Naive thymus-derived CD4-positive, alpha-beta T cell (primary cell): ENCODE data around the gene ARHGAP1. TPM values are rescaled to one million over a fixed set of nuclear protein-coding genes. Genes with fewer than 3 reads are reported as not detected.
A peak's percentile ranks its signal among the peaks of the same experiment; 100 is the strongest.

ENCODE experiments used
- ATAC-seq: fragments of 150-1000 bp; cut with Tn5 transposase; 2 replicates; pipeline ENCODE4 v1.10.0; 2021; ENCODE audit warnings: mild to moderate bottlenecking, moderate library complexity
- CTCF ChIA-PET: fragments of 350-600 bp; sonication (Branson Sonifier 250); formaldehyde crosslinking; loops from one replicate; lab custom pipeline; 2021; ENCODE audit warnings: antibody characterized with exemption; lab: Charles Lee
- POLR2A ChIA-PET: fragments of 350-600 bp; sonication (Branson Sonifier 250); formaldehyde crosslinking; loops from one replicate; lab custom pipeline; 2021; ENCODE audit warnings: antibody characterized with exemption, inconsistent platforms; lab: Charles Lee
- DNase-seq, 9 donors: peaks; one replicate each; pipeline versions ENCODE4 v3.0.0 to v3.0.0-alpha.2; 2020 to 2022; ENCODE audit warnings: mixed read lengths in 1 of 9
- H3K27ac ChIP-seq: one replicate; pipeline ENCODE4 v1.7.0; 2013; ENCODE audit warnings: mild to moderate bottlenecking, low read depth, low read length, moderate library complexity
- H3K27me3 ChIP-seq, 2 donors: one replicate each; pipeline ENCODE4 v1.7.0; 2013; ENCODE audit warnings: low read length in 2 of 2, mild to moderate bottlenecking in 2 of 2, moderate library complexity in 2 of 2; ENCODE audit not compliant: control insufficient read depth in 2 of 2, insufficient read depth in 2 of 2
- H3K36me3 ChIP-seq, 3 experiments: 1 replicate in 2 of 3; 2 replicates in 1 of 3; pipeline ENCODE4 v1.7.0; 2013; ENCODE audit warnings: low read length in 3 of 3, mild to moderate bottlenecking in 3 of 3, moderate library complexity in 1 of 3; ENCODE audit not compliant: insufficient read depth in 3 of 3, control insufficient read depth in 2 of 3
- H3K4me1 ChIP-seq, 2 donors: one replicate each; pipeline ENCODE4 v1.7.0; 2013; ENCODE audit warnings: low read length in 2 of 2, mild to moderate bottlenecking in 2 of 2, moderate library complexity in 1 of 2; ENCODE audit not compliant: control insufficient read depth in 2 of 2, insufficient read depth in 2 of 2
- H3K4me3 ChIP-seq: 2 replicates; pipeline ENCODE4 v1.7.0; 2013; ENCODE audit warnings: mild to moderate bottlenecking, low read length
- H3K9me3 ChIP-seq, 3 experiments: 1 replicate in 2 of 3; 2 replicates in 1 of 3; pipeline ENCODE4 v1.7.0; 2013; ENCODE audit warnings: low read length in 3 of 3; ENCODE audit not compliant: control insufficient read depth in 2 of 3
- H3K27ac Mint-ChIP-seq, 9 donors: one replicate each; pipeline ENCODE4 v1.8.0; 2020 to 2022; ENCODE audit warnings: mixed read lengths in 9 of 9, mild to moderate bottlenecking in 8 of 9, moderate library complexity in 5 of 9, inconsistent platforms in 2 of 9
- H3K27me3 Mint-ChIP-seq, 5 donors: one replicate each; pipeline ENCODE4 v1.8.0; 2021 to 2022; ENCODE audit warnings: mixed read lengths in 5 of 5, mild to moderate bottlenecking in 1 of 5
- H3K36me3 Mint-ChIP-seq, 5 donors: one replicate each; pipeline ENCODE4 v1.8.0; 2020 to 2022; ENCODE audit warnings: mixed read lengths in 5 of 5, mild to moderate bottlenecking in 3 of 5, inconsistent platforms in 1 of 5
- H3K4me1 Mint-ChIP-seq, 7 donors: one replicate each; pipeline ENCODE4 v1.8.0; 2020 to 2022; ENCODE audit warnings: mixed read lengths in 7 of 7, mild to moderate bottlenecking in 3 of 7, inconsistent platforms in 1 of 7
- H3K4me3 Mint-ChIP-seq, 10 donors: one replicate each; pipeline ENCODE4 v1.8.0; 2020 to 2022; ENCODE audit warnings: mild to moderate bottlenecking in 10 of 10, mixed read lengths in 10 of 10, moderate library complexity in 6 of 10, inconsistent platforms in 2 of 10
- H3K9me3 Mint-ChIP-seq, 11 donors: one replicate each; pipeline ENCODE4 v1.8.0; 2020 to 2022; ENCODE audit warnings: mixed read lengths in 11 of 11, mild to moderate bottlenecking in 4 of 11, inconsistent platforms in 1 of 11, moderate library complexity in 1 of 11
- intact Hi-C, 2 donors: fragments of 100-400 bp; cut with micrococcal nuclease; formaldehyde crosslinking; loops; one replicate each; pipeline ENCODE4 v1.15.1; 2023
- polyA plus RNA-seq, 2 donors: library from polyadenylated mRNA; unstranded; fragments of 300-500 nt; fragmentation: Illumina TruSeq; gene quantifications; one replicate each; pipeline ENCODE4 v1.2.3, GENCODE V29; 2021
- total RNA-seq, 6 experiments: library from RNA in 5 of 6; stranded (reverse) in 5 of 6; gene quantifications; 1 replicate in 5 of 6; 2 replicates in 1 of 6; pipeline ENCODE4 v1.2.3 and lab custom pipeline; 2021 to 2026

ARHGAP1 gene
- total and polyA plus RNA-seq, 7 experiments from 2014 or later = 44.2 to 82.5 (median 64.6) TPM

- no peak overlapping the region for H3K27ac ChIP-seq
- Mint-ChIP-seq H3K27me3 (no peaks in the 10 kb centered on the region), H3K36me3 (peaks cover 13 to 52% (median 27%) of the 10 kb centered on the region in 5 donors), H3K27ac (peak overlapping the region in 3 of 9 donors; percentile 22 to 42 (median 34)), H3K4me3 (peak overlapping the region in 2 of 10 donors; percentile 18 to 37), H3K4me1 (peaks cover 12 to 47% (median 33%) of the 10 kb centered on the region in 7 donors), H3K9me3 (peaks cover 0 to 7% (median 2%) of the 10 kb centered on the region in 11 donors)
- ATAC-seq = no peak
- no peak for DNase-seq
- intact Hi-C loops = no loop called here
- H3K4me3 ChIP-seq = no peak overlapping the region
- no peaks in the 10 kb centered on the region for H3K27me3 ChIP-seq
- POLR2A ChIA-PET = no interaction called here
- CTCF ChIA-PET = no interaction called here
- peaks cover 0 to 49% (median 3%) of the 10 kb centered on the region in 3 experiments for H3K36me3 ChIP-seq
- H3K9me3 ChIP-seq = no peaks in the 10 kb centered on the region
- peaks cover 0 to 2% of the 10 kb centered on the region in 2 donors for H3K4me1 ChIP-seq
Observed at GRCh38 chr11:46639197-46639839, 61.1 kb downstream of the ARHGAP1 start.

GRCh38 chr11:46637546-46637945, 62.9 kb downstream of the ARHGAP1 start:
- Histone ChIP-seq H3K9me3 (no peaks in the 10 kb centered on the region), H3K27me3 (no peaks in the 10 kb centered on the region), H3K36me3 (peaks cover 0 to 33% (median 3%) of the 10 kb centered on the region in 3 experiments), H3K27ac (no peak overlapping the region), H3K4me1 (peaks cover 0 to 2% of the 10 kb centered on the region in 2 donors), H3K4me3 (no peak overlapping the region)
- DNase-seq = no peak
- ChIA-PET POLR2A (no interaction called here), CTCF (no interaction called here)
- ATAC-seq = no peak
- no peak overlapping the region for H3K27ac Mint-ChIP-seq
- no peaks in the 10 kb centered on the region for H3K27me3 Mint-ChIP-seq
- intact Hi-C loops = no loop called here
- H3K4me3 Mint-ChIP-seq = no peak overlapping the region
- peaks cover 13 to 35% (median 27%) of the 10 kb centered on the region in 7 donors for H3K4me1 Mint-ChIP-seq
- peaks cover 0 to 6% (median 2%) of the 10 kb centered on the region in 11 donors for H3K9me3 Mint-ChIP-seq
- peaks cover 10 to 44% (median 26%) of the 10 kb centered on the region in 5 donors for H3K36me3 Mint-ChIP-seq

GRCh38 chr11:46635557-46636139, 64.8 kb downstream of the ARHGAP1 start:
- peaks cover 12 to 46% (median 25%) of the 10 kb centered on the region in 5 donors for H3K36me3 Mint-ChIP-seq
- no peak overlapping the region for H3K4me3 Mint-ChIP-seq
- intact Hi-C loops = no loop called here
- ChIA-PET CTCF (no interaction called here), POLR2A (no interaction called here)
- peaks cover 0 to 5% (median 2%) of the 10 kb centered on the region in 11 donors for H3K9me3 Mint-ChIP-seq
- no peak for ATAC-seq
- DNase-seq = no peak
- H3K4me1 Mint-ChIP-seq = peaks cover 18 to 30% (median 24%) of the 10 kb centered on the region in 7 donors
- Histone ChIP-seq H3K4me3 (no peak overlapping the region), H3K4me1 (peaks cover 0 to 2% of the 10 kb centered on the region in 2 donors), H3K9me3 (no peaks in the 10 kb centered on the region), H3K27ac (no peak overlapping the region), H3K36me3 (peaks cover 0 to 48% (median 3%) of the 10 kb centered on the region in 3 experiments), H3K27me3 (no peaks in the 10 kb centered on the region)
- H3K27ac Mint-ChIP-seq = no peak overlapping the region
- no peaks in the 10 kb centered on the region for H3K27me3 Mint-ChIP-seq

GRCh38 chr11:46633291-46634217, 66.9 kb downstream of the ARHGAP1 start:
- Histone ChIP-seq H3K27ac (no peak overlapping the region), H3K36me3 (peaks cover 0 to 49% (median 0%) of the 10 kb centered on the region in 3 experiments), H3K4me3 (no peak overlapping the region), H3K9me3 (no peaks in the 10 kb centered on the region), H3K27me3 (no peaks in the 10 kb centered on the region), H3K4me1 (no peaks in the 10 kb centered on the region)
- peaks cover 0 to 2% (median 0%) of the 10 kb centered on the region in 11 donors for H3K9me3 Mint-ChIP-seq
- intact Hi-C loops = loop anchor here in 1 of 2 donors (1.0 kb wide), 1 partner anchor 46 kb away; no protein-coding TSS in a partner anchor
- POLR2A ChIA-PET = interaction anchor here (0.7 kb wide), 1 partner anchor 89 kb away, joined by 4 read pairs; no protein-coding TSS in a partner anchor
- H3K36me3 Mint-ChIP-seq = peaks cover 7 to 38% (median 10%) of the 10 kb centered on the region in 5 donors
- H3K27ac Mint-ChIP-seq = no peak overlapping the region
- CTCF ChIA-PET = interaction anchor here (0.8 kb wide), 1 partner anchor 15 kb away, joined by 4 read pairs; no protein-coding TSS in a partner anchor
- H3K27me3 Mint-ChIP-seq = no peaks in the 10 kb centered on the region
- no peak for DNase-seq
- peaks cover 9 to 27% (median 17%) of the 10 kb centered on the region in 7 donors for H3K4me1 Mint-ChIP-seq
- ATAC-seq = no peak
- H3K4me3 Mint-ChIP-seq = no peak overlapping the region

- no peak for ATAC-seq
- peak overlapping the region in 1 of 9 donors; percentile 81 for H3K27ac Mint-ChIP-seq
Observed at GRCh38 chr11:46632502-46632901, 67.9 kb downstream of the ARHGAP1 start.

GRCh38 chr11:46631676-46632075, 68.7 kb downstream of the ARHGAP1 start:
- no peak overlapping the region for H3K27ac Mint-ChIP-seq
- H3K36me3 Mint-ChIP-seq = peaks cover 3 to 27% (median 8%) of the 10 kb centered on the region in 5 donors

More at GRCh38 chr11:46632502-46632901, 67.9 kb downstream of the ARHGAP1 start:
- intact Hi-C loops = no loop called here
- Histone ChIP-seq H3K9me3 (no peaks in the 10 kb centered on the region), H3K4me1 (no peaks in the 10 kb centered on the region), H3K27me3 (no peaks in the 10 kb centered on the region), H3K27ac (no peak overlapping the region), H3K4me3 (no peak overlapping the region), H3K36me3 (peaks cover 0 to 45% (median 0%) of the 10 kb centered on the region in 3 experiments)
- H3K4me1 Mint-ChIP-seq = peaks cover 6 to 24% (median 14%) of the 10 kb centered on the region in 7 donors
- no peaks in the 10 kb centered on the region for H3K27me3 Mint-ChIP-seq
- H3K36me3 Mint-ChIP-seq = peaks cover 3 to 32% (median 7%) of the 10 kb centered on the region in 5 donors
- ChIA-PET POLR2A (no interaction called here), CTCF (no interaction called here)
- no peaks in the 10 kb centered on the region for H3K9me3 Mint-ChIP-seq
- DNase-seq = no peak
- no peak overlapping the region for H3K4me3 Mint-ChIP-seq

More at GRCh38 chr11:46631676-46632075, 68.7 kb downstream of the ARHGAP1 start:
- DNase-seq (no peak), ATAC-seq (no peak)
- no peaks in the 10 kb centered on the region for H3K27me3 Mint-ChIP-seq
- Histone ChIP-seq H3K36me3 (peaks cover 0 to 45% (median 0%) of the 10 kb centered on the region in 3 experiments), H3K4me3 (no peak overlapping the region), H3K4me1 (no peaks in the 10 kb centered on the region), H3K27ac (no peak overlapping the region), H3K9me3 (no peaks in the 10 kb centered on the region), H3K27me3 (no peaks in the 10 kb centered on the region)
- H3K9me3 Mint-ChIP-seq = no peaks in the 10 kb centered on the region
- intact Hi-C loops = no loop called here
- H3K4me1 Mint-ChIP-seq = peaks cover 6 to 26% (median 17%) of the 10 kb centered on the region in 7 donors
- ChIA-PET POLR2A (no interaction called here), CTCF (no interaction called here)
- H3K4me3 Mint-ChIP-seq = no peak overlapping the region
